ENCODE results near the gene GABRG2.
"Not testable (repeated sequence)": the region's sequence is repeated elsewhere in the genome, so short reads cannot be mapped to it uniquely, and the experiment has no call there.

The GABRG2 gene

GRCh38 chr5:162067655-162068411 is at the start of gene GABRG2:
GABRG2 (plus strand) TSS chr5:162067773; CDS start chr5:162068000, 227 bp downstream.
- H4K20me1 ChIP-seq, result no peaks in the 10 kb centered on the region
- no peak within 1 kb of the TSS for H3K27ac ChIP-seq
- H3K4me3 ChIP-seq, result no peak within 1 kb of the TSS
- no peaks in the 10 kb centered on the region for H3K36me3 ChIP-seq
- H3K9me3 ChIP-seq (replicated peaks in 1 of 11), result no peaks in the 10 kb centered on the region
- no peaks in the 10 kb centered on the region for H3K4me1 ChIP-seq
- H3K27me3 ChIP-seq, result no peaks in the 10 kb centered on the region
- no peak within 1 kb of the TSS for H3K4me2 ChIP-seq
- no peak for TF ChIP-seq Cebpa-rat (IDR thresholded peaks at IDR 0.05)
- no peak within 1 kb of the TSS for H3K9ac ChIP-seq

GRCh38 chr5:162025312-162025711 is 42.3 kb upstream of the GABRG2 start:
- no peaks in the 10 kb centered on the region for H4K20me1 ChIP-seq
- no peak overlapping the region for H3K27ac ChIP-seq

GRCh38 chr5:162026803-162027202 is 40.8 kb upstream of the GABRG2 start:
- Histone ChIP-seq H3K36me3 (no peaks in the 10 kb centered on the region), H3K27ac (no peak overlapping the region), H3K9ac (no peak overlapping the region), H3K9me3 (replicated peaks in 1 of 11) (no peaks in the 10 kb centered on the region), H3K27me3 (no peaks in the 10 kb centered on the region), H3K4me3 (no peak overlapping the region), H4K20me1 (no peaks in the 10 kb centered on the region), H3K4me1 (no peaks in the 10 kb centered on the region), H3K4me2 (no peak overlapping the region)
- TF ChIP-seq Cebpa-rat (IDR thresholded peaks at IDR 0.05), result no peak

More at GRCh38 chr5:162025312-162025711, 42.3 kb upstream of the GABRG2 start:
- Histone ChIP-seq H3K9ac (no peak overlapping the region), H3K4me3 (no peak overlapping the region), H3K4me1 (no peaks in the 10 kb centered on the region), H3K4me2 (no peak overlapping the region), H3K9me3 (replicated peaks in 1 of 11) (no peaks in the 10 kb centered on the region), H3K27me3 (no peaks in the 10 kb centered on the region), H3K36me3 (no peaks in the 10 kb centered on the region)
- no peak for TF ChIP-seq Cebpa-rat (IDR thresholded peaks at IDR 0.05)

GRCh38 chr5:162037431-162037830 is 30.1 kb upstream of the GABRG2 start:
- Histone ChIP-seq H3K4me1 (no peaks in the 10 kb centered on the region), H3K4me2 (no peak overlapping the region), H3K9ac (no peak overlapping the region), H4K20me1 (no peaks in the 10 kb centered on the region), H3K36me3 (no peaks in the 10 kb centered on the region), H3K9me3 (replicated peaks in 1 of 11) (no peaks in the 10 kb centered on the region), H3K4me3 (no peak overlapping the region), H3K27me3 (no peaks in the 10 kb centered on the region), H3K27ac (no peak overlapping the region)
- no peak for TF ChIP-seq Cebpa-rat (IDR thresholded peaks at IDR 0.05)

DNA sequence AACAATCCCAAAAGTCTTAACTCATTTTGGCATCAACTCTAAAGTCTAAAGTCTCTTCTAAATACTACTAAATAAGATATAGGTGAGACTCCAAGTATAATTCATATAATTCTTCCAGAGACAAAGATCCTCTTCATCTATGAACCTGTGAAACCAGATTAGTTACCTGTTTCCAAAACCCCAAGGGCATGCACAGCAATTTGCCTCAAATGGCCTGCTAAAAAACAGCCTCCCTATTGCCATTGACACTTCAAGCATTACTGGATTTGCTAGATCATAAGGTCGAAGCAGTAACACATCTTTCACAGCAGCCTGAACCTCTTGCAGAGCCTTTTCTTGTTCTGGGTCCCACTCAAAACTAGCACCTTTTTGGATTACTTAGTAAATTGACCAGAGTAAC is 20.3 kb upstream of the GABRG2 start:
- Histone ChIP-seq H4K20me1 (no peaks in the 10 kb centered on the region), H3K9me3 (replicated peaks in 1 of 11) (no peaks in the 10 kb centered on the region), H3K36me3 (no peaks in the 10 kb centered on the region), H3K27me3 (no peaks in the 10 kb centered on the region), H3K9ac (no peak overlapping the region), H3K4me1 (no peaks in the 10 kb centered on the region), H3K27ac (no peak overlapping the region), H3K4me2 (no peak overlapping the region), H3K4me3 (no peak overlapping the region)
- TF ChIP-seq Cebpa-rat (IDR thresholded peaks at IDR 0.05), result no peak

DNA sequence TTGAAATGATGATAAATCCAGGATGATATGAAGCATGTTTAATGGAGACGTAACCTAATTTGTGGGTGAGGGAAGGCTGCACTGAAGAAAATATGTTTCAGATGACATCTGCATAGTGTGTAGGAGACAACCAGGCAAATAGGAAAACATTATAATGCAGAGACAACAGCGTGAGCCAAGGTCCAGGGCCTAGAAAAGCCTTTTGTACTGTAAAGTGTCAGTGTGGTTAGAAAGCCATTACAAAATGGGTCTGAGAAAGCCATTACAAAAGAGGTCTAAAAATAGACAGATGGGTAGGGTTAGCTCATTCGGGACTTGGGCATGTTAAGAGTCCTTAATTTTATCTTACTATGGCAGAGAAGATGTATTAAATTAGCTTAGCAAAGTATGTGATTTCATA is 14.9 kb upstream of the GABRG2 start:
- Histone ChIP-seq H3K36me3 (no peaks in the 10 kb centered on the region), H3K4me2 (no peak overlapping the region), H3K9ac (no peak overlapping the region), H3K9me3 (replicated peaks in 1 of 11) (no peaks in the 10 kb centered on the region), H3K4me1 (no peaks in the 10 kb centered on the region), H3K27me3 (no peaks in the 10 kb centered on the region), H3K4me3 (no peak overlapping the region), H3K27ac (no peak overlapping the region), H4K20me1 (no peaks in the 10 kb centered on the region)
- TF ChIP-seq Cebpa-rat (IDR thresholded peaks at IDR 0.05), result no peak

- H3K4me2 ChIP-seq; H3K36me3 ChIP-seq; H3K27ac ChIP-seq; H3K4me3 ChIP-seq; H3K4me1 ChIP-seq; H3K9ac ChIP-seq; H3K9me3 ChIP-seq (replicated peaks in 1 of 11); H4K20me1 ChIP-seq; H3K27me3 ChIP-seq: not testable (repeated sequence)
Observed at GRCh38 chr5:162055095-162055494, 12.5 kb upstream of the GABRG2 start.

DNA sequence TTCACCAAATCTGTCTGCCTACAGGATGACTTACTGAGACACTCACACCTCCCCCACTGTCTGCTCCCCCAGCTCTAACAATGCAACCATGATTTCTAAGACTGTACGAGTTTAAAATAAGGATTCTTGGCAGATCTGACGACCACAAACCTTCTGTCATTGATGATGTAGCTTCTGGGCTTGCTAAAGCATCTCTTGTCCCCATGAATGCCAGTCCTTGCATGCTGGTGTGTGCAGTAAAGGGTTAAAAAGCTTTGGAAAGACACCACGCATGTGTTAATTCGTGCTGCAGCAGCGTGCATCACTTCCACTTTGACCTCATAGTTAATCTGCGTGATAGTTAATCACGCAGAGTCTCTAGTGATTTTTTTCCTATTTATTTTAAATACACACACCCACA is 411 bp upstream of the GABRG2 start:
- no peak overlapping the region for H3K4me2 ChIP-seq
- no peaks in the 10 kb centered on the region for H3K4me1 ChIP-seq
- no peaks in the 10 kb centered on the region for H4K20me1 ChIP-seq
- no peaks in the 10 kb centered on the region for H3K27me3 ChIP-seq
- no peak overlapping the region for H3K4me3 ChIP-seq
- no peak overlapping the region for H3K27ac ChIP-seq
- H3K36me3 ChIP-seq, result no peaks in the 10 kb centered on the region
- no peaks in the 10 kb centered on the region for H3K9me3 ChIP-seq (replicated peaks in 1 of 11)
- H3K9ac ChIP-seq, result no peak overlapping the region
- no peak for TF ChIP-seq Cebpa-rat (IDR thresholded peaks at IDR 0.05)

- H3K27ac ChIP-seq, result no peak overlapping the region
- no peaks in the 10 kb centered on the region for H3K36me3 ChIP-seq
- no peaks in the 10 kb centered on the region for H3K4me1 ChIP-seq
- no peak overlapping the region for H3K9ac ChIP-seq
- H3K4me2 ChIP-seq, result no peak overlapping the region
- H3K9me3 ChIP-seq (replicated peaks in 1 of 11), result no peaks in the 10 kb centered on the region
- H3K4me3 ChIP-seq, result no peak overlapping the region
- TF ChIP-seq Cebpa-rat (IDR thresholded peaks at IDR 0.05), result no peak
- H4K20me1 ChIP-seq, result no peaks in the 10 kb centered on the region
- no peaks in the 10 kb centered on the region for H3K27me3 ChIP-seq
Observed at GRCh38 chr5:162068412-162068811, 839 bp downstream of the GABRG2 start.

GRCh38 chr5:162068936-162069335 is 1.4 kb downstream of the GABRG2 start:
- no peak overlapping the region for H3K4me3 ChIP-seq

More at GRCh38 chr5:162068936-162069335, 1.4 kb downstream of the GABRG2 start:
- Histone ChIP-seq H4K20me1 (no peaks in the 10 kb centered on the region), H3K36me3 (no peaks in the 10 kb centered on the region), H3K27me3 (no peaks in the 10 kb centered on the region), H3K9me3 (replicated peaks in 1 of 11) (no peaks in the 10 kb centered on the region), H3K4me2 (no peak overlapping the region), H3K27ac (no peak overlapping the region), H3K4me1 (no peaks in the 10 kb centered on the region), H3K9ac (no peak overlapping the region)
- TF ChIP-seq Cebpa-rat (IDR thresholded peaks at IDR 0.05), result no peak

Measured in BLaER1 treated with 17β-estradiol and CSF1 and Interleukin-3, amounts not matched to agents 10 nM and 100 nM (cell line).